Upper lobe of left lung (tissue), 6 donors: Measurements from ENCODE around the gene CNTN6. TPM values are rescaled to one million over a fixed set of nuclear protein-coding genes. Genes with fewer than 3 reads are reported as not detected.

Experiments
- ATAC-seq, 2 donors: fragments of 200-7000 bp; cut with Tn5 transposase; one replicate each; pipeline ENCODE4 v1.9.1; 2022; ENCODE audit warnings: mild to moderate bottlenecking in 2 of 2, moderate library complexity in 2 of 2; ENCODE audit not compliant: low FRiP score in 2 of 2
- DNase-seq, 2 donors: peaks; one replicate each; pipeline ENCODE4 v3.0.0-alpha.2; 2019 to 2020
- H3K27ac ChIP-seq, 4 donors: fragments of 200-600 bp; sonication (generic); one replicate each; pipeline ENCODE4 v1.5.1; 2016 to 2019
- H3K27me3 ChIP-seq, 4 donors: fragments of 200-600 bp; sonication (generic); one replicate each; pipeline ENCODE4 v1.5.1; 2017 to 2019
- H3K36me3 ChIP-seq, 4 donors: fragments of 200-600 bp; sonication (generic); one replicate each; pipeline ENCODE4 v1.5.1; 2016 to 2019
- H3K4me1 ChIP-seq, 4 donors: fragments of 200-600 bp; sonication (generic); one replicate each; pipeline ENCODE4 v1.5.1; 2018 to 2019
- H3K4me3 ChIP-seq, 4 donors: fragments of 200-600 bp; sonication (generic); one replicate each; pipeline ENCODE4 v1.5.1; 2017 to 2019; ENCODE audit warnings: mild to moderate bottlenecking in 2 of 4, moderate library complexity in 1 of 4
- H3K9me3 ChIP-seq, 4 donors: fragments of 200-600 bp; sonication (generic); one replicate each; pipeline ENCODE4 v1.5.1; 2018 to 2019
- CTCF ChIP-seq, 6 experiments: fragments of 450-650 bp in 4 of 6; fragments of 200-600 bp in 2 of 6; sonication (generic) in 2 of 6; IDR thresholded peaks; one replicate each; pipeline ENCODE4 v1.5.1; 2016 to 2019; ENCODE audit warnings: antibody characterized with exemption in 6 of 6
- EP300 ChIP-seq, 4 donors: sonication (generic); formaldehyde crosslinking; IDR thresholded peaks; one replicate each; pipeline ENCODE4 v1.5.1; 2017; ENCODE audit warnings: antibody characterized with exemption in 4 of 4, control low read depth in 2 of 4
- POLR2A ChIP-seq, 4 donors: fragments of 450-650 bp; IDR thresholded peaks; one replicate each; pipeline ENCODE4 v1.5.1; 2016 to 2017; ENCODE audit warnings: antibody characterized with exemption in 4 of 4, mild to moderate bottlenecking in 2 of 4
- POLR2AphosphoS5 ChIP-seq, 2 donors: sonication (generic); formaldehyde crosslinking; IDR thresholded peaks; one replicate each; pipeline ENCODE4 v1.5.1; 2017; ENCODE audit warnings: antibody characterized with exemption in 2 of 2
- WGBS, 2 donors: methylation state at CpG; one replicate each; pipeline ENCODE4 v1.1.5; 2017 to 2018; 5-methylcytosine and 5-hydroxymethylcytosine counted together
- total RNA-seq, 6 donors: library from RNA; depleted of rRNA in 4 of 6; stranded (reverse); fragments of >200 nt in 4 of 6; gene quantifications; one replicate each; pipeline versions ENCODE4 v1.1.0 to v1.2.1, GENCODE V29; 2016 to 2021
- donor health status: DM: no; HTN: no; CAD: no; lungs with moderate emphysema.
- donor health status: DM: no; HTN: yes; CAD: no; lungs with severe emphysema.

CNTN6 gene
- total RNA-seq, 6 donors from 2014 or later: 5.6 to 29.3 (median 9.6) TPM

- DNase-seq (no peak), ATAC-seq (no peak)
- Histone ChIP-seq H3K27me3 (no peaks in the 10 kb centered on the region), H3K4me1 (no peaks in the 10 kb centered on the region), H3K4me3 (no peak overlapping the region), H3K36me3 (no peaks in the 10 kb centered on the region), H3K27ac (no peak overlapping the region), H3K9me3 (no peaks in the 10 kb centered on the region)
- TF ChIP-seq CTCF (IDR thresholded peaks at IDR 0.05) (no peak), POLR2A (IDR thresholded peaks at IDR 0.05) (no peak), EP300 (IDR thresholded peaks at IDR 0.05) (no peak), POLR2AphosphoS5 (IDR thresholded peaks at IDR 0.05) (no peak)
- 90 to 94% methylated on average over 5 of the region's 5 CpGs for WGBS, 2 donors
Observed at GRCh38 chr3:1294586-1294985, 201.8 kb downstream of the CNTN6 start.

GRCh38 chr3:1318296-1319005 is 225.6 kb downstream of the CNTN6 start:
- ATAC-seq (no peak), DNase-seq (no peak)
- H3K4me3 ChIP-seq: no peak overlapping the region
- H3K27me3 ChIP-seq: no peaks in the 10 kb centered on the region
- WGBS, 2 donors: 66 to 68% methylated on average over 6 of the region's 6 CpGs
- no peaks in the 10 kb centered on the region for H3K36me3 ChIP-seq
- TF ChIP-seq POLR2A (IDR thresholded peaks at IDR 0.05): no peak
- TF ChIP-seq CTCF (IDR thresholded peaks at IDR 0.05): no peak
- no peak for TF ChIP-seq POLR2AphosphoS5 (IDR thresholded peaks at IDR 0.05)
- no peak for TF ChIP-seq EP300 (IDR thresholded peaks at IDR 0.05)
- H3K4me1 ChIP-seq: no peaks in the 10 kb centered on the region
- no peaks in the 10 kb centered on the region for H3K9me3 ChIP-seq
- H3K27ac ChIP-seq: no peak overlapping the region

- Histone ChIP-seq H3K4me1 (no peaks in the 10 kb centered on the region), H3K27me3 (no peaks in the 10 kb centered on the region), H3K36me3 (no peaks in the 10 kb centered on the region), H3K9me3 (no peaks in the 10 kb centered on the region), H3K4me3 (no peak overlapping the region), H3K27ac (no peak overlapping the region)
- no peak for ATAC-seq
- no peak for DNase-seq
- no peak for TF ChIP-seq EP300 (IDR thresholded peaks at IDR 0.05)
- no peak for TF ChIP-seq CTCF (IDR thresholded peaks at IDR 0.05)
- TF ChIP-seq POLR2AphosphoS5 (IDR thresholded peaks at IDR 0.05): no peak
- TF ChIP-seq POLR2A (IDR thresholded peaks at IDR 0.05): no peak
Observed at GRCh38 chr3:1326546-1326945, 233.7 kb downstream of the CNTN6 start.

GRCh38 chr3:1330107-1330506 is 237.3 kb downstream of the CNTN6 start:
- H3K4me1 ChIP-seq: no peaks in the 10 kb centered on the region
- no peak for DNase-seq
- H3K27ac ChIP-seq: no peak overlapping the region
- 69 to 83% methylated on average over 2 of the region's 2 CpGs for WGBS, 2 donors
- TF ChIP-seq POLR2AphosphoS5 (IDR thresholded peaks at IDR 0.05) (no peak), EP300 (IDR thresholded peaks at IDR 0.05) (no peak), CTCF (IDR thresholded peaks at IDR 0.05) (no peak), POLR2A (IDR thresholded peaks at IDR 0.05) (no peak)
- no peak for ATAC-seq
- H3K4me3 ChIP-seq: no peak overlapping the region
- H3K36me3 ChIP-seq: no peaks in the 10 kb centered on the region
- H3K27me3 ChIP-seq: no peaks in the 10 kb centered on the region
- H3K9me3 ChIP-seq: no peaks in the 10 kb centered on the region

GRCh38 chr3:1346386-1346785 is 253.6 kb downstream of the CNTN6 start:
- no peak for DNase-seq
- no peak overlapping the region for H3K27ac ChIP-seq
- 63 to 76% methylated on average over 6 of the region's 6 CpGs for WGBS, 2 donors
- no peaks in the 10 kb centered on the region for H3K9me3 ChIP-seq
- no peak overlapping the region for H3K4me3 ChIP-seq
- H3K36me3 ChIP-seq: no peaks in the 10 kb centered on the region
- no peaks in the 10 kb centered on the region for H3K4me1 ChIP-seq
- no peak for ATAC-seq
- no peaks in the 10 kb centered on the region for H3K27me3 ChIP-seq
- TF ChIP-seq POLR2AphosphoS5 (IDR thresholded peaks at IDR 0.05) (no peak), POLR2A (IDR thresholded peaks at IDR 0.05) (no peak), EP300 (IDR thresholded peaks at IDR 0.05) (no peak), CTCF (IDR thresholded peaks at IDR 0.05) (no peak)
